Psoas muscle (tissue), 8 donors: ENCODE results near the gene CDC42EP3. TPM values are rescaled to one million over a fixed set of nuclear protein-coding genes. Genes with fewer than 3 reads are reported as not detected.
A peak's percentile ranks its signal among the peaks of the same experiment; 100 is the strongest.

ENCODE experiments used
- ATAC-seq, 4 donors: fragments of 200-7000 bp; cut with Tn5 transposase; one replicate each; pipeline ENCODE4 v1.9.1; 2020; ENCODE audit warnings: moderate library complexity in 3 of 4, mild to moderate bottlenecking in 2 of 4
- DNase-seq, 2 donors: peaks; one replicate each; pipeline ENCODE4 v3.0.0-alpha.2; 2020
- H3K27ac ChIP-seq: fragments of 200-600 bp; one replicate; pipeline ENCODE4 v1.8.0; 2022
- H3K27me3 ChIP-seq, 3 donors: fragments of 200-600 bp in 1 of 3; one replicate each; pipeline versions ENCODE4 v1.6.1 to v1.8.0; 2013 to 2022; ENCODE audit warnings: low read length in 2 of 3, mild to moderate bottlenecking in 2 of 3, moderate library complexity in 1 of 3; ENCODE audit not compliant: insufficient read depth in 3 of 3
- H3K36me3 ChIP-seq, 2 donors: fragments of 200-600 bp in 1 of 2; one replicate each; pipeline versions ENCODE4 v1.6.1 to v1.8.0; 2013 to 2022; ENCODE audit warnings: low read depth in 1 of 2, mild to moderate bottlenecking in 1 of 2, moderate library complexity in 1 of 2; ENCODE audit not compliant: insufficient read depth in 1 of 2
- H3K4me1 ChIP-seq: fragments of 200-600 bp; one replicate; pipeline ENCODE4 v1.8.0; 2022
- H3K4me3 ChIP-seq: fragments of 200-600 bp; one replicate; pipeline ENCODE4 v1.8.0; 2022; ENCODE audit warnings: mild to moderate bottlenecking
- H3K9me3 ChIP-seq: fragments of 200-600 bp; one replicate; pipeline ENCODE4 v1.8.0; 2022
- CTCF ChIP-seq: fragments of 200-600 bp; IDR thresholded peaks from one replicate; pipeline ENCODE4 v1.8.0; 2022; ENCODE audit warnings: antibody characterized with exemption
- WGBS, 3 donors: extraction: QIAGEN DNeasy Blood & Tissue Kit; methylation state at CpG; one replicate each; pipeline versions ENCODE4 v1.1.6 to v1.1.7; 2013; 5-methylcytosine and 5-hydroxymethylcytosine counted together
- intact Hi-C, 2 donors: fragments of 100-400 bp; cut with DNase I; formaldehyde crosslinking; loops; one replicate each; pipeline versions ENCODE4 v1.11.0 to v1.14.2; 2022
- polyA plus RNA-seq, 3 donors: library from polyadenylated mRNA; stranded (reverse); fragments of 200-250 nt; gene quantifications; one replicate each; pipeline ENCODE4 v1.2.3, GENCODE V29; 2013
- total RNA-seq, 4 donors: library from RNA; stranded (reverse); fragmentation: NEBNext Ultra II Directional in 2 of 4; extraction: Animal tissue kit (Norgen Biotek cat#: 25700) in 2 of 4; gene quantifications; one replicate each; pipeline versions ENCODE4 v1.2.1 to v1.2.4, GENCODE V29; 2021 to 2023
- donor health status: healthy with polysubstance abuse.
- donor health status: DM: no; HTN: no; CAD: no; lungs with moderate emphysema.
- donor health status: Bipolar disorder and iron deficiency.
- donor health status: healthy.
- donor health status: DM: yes; HTN: yes; CAD: no.
- donor health status: DM: no; HTN: no; CAD: no.
- donor health status: DM: no; HTN: no; CAD: no.
- donor health status: DM: yes; HTN: yes; CAD: no.

CDC42EP3 gene
- total and polyA plus RNA-seq, 7 donors = 8.8 to 174 (median 50.9) TPM

GRCh38 chr2:37672870-37673184 lies 1.4 kb upstream of the CDC42EP3 start:
- DNase-seq (no peak), ATAC-seq (no peak)
- no peaks in the 10 kb centered on the region for H3K27me3 ChIP-seq
- peaks cover 17% of the 10 kb centered on the region for H3K4me1 ChIP-seq
- intact Hi-C loops = loop anchor here (2.0 to 5.0 kb wide), 6 partner anchors 86 to 261 kb away; no protein-coding TSS in a partner anchor
- peak overlapping the region; percentile 100 for H3K27ac ChIP-seq
- peak overlapping the region; percentile 98 for H3K4me3 ChIP-seq
- WGBS, 3 donors = 7 to 14% (median 8%) methylated on average over 7 of the region's 7 CpGs
- H3K9me3 ChIP-seq = no peaks in the 10 kb centered on the region
- no peak for TF ChIP-seq CTCF
- H3K36me3 ChIP-seq = peaks cover 0 to 18% of the 10 kb centered on the region in 2 donors

DNA sequence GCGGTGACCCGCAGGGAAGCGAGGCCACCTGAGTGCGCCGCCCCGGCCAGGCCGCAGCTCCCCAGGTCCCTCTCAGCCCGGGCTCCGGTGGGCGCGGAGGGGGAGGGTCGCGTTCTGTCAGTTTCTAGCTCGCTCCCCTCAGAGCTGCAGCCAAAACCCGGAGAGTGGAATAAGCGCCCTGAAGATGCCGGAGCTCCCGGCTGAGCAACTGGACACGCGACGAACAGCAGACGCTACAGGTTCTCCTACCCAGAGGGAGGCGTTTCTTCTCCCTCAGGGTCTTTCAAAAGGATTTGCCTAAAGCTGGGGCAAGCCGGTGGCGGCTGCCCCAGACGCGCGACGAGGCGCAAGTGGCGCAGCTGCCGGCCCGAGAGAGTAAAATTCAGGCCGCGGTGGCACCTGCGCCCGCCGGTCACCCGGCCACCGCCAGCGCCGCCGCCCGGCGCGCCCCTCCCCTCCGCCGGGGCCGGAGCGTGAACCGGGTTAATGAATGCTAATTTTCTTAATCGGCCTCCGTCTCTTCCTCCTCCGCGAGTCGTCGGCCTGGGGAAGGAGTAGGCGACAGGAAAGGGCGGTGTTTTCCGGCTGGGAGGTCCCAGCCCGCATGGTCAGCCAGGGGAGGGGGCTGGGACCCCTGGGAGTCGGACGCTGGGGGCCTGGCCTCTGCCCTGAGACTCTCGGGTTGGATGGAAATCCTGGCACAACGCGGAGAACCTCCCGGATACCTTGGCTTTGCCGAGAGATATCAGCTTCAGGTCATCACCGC lies 845 bp upstream of the CDC42EP3 start:
- Histone ChIP-seq H3K4me3 (peak overlapping the region; percentile 98), H3K36me3 (peaks cover 0 to 23% of the 10 kb centered on the region in 2 donors), H3K27me3 (no peaks in the 10 kb centered on the region), H3K4me1 (peaks cover 23% of the 10 kb centered on the region), H3K27ac (peak overlapping the region; percentile 100), H3K9me3 (no peaks in the 10 kb centered on the region)
- intact Hi-C loops = loop anchor here (2.0 to 5.0 kb wide), 6 partner anchors 85 to 260 kb away; no protein-coding TSS in a partner anchor
- ATAC-seq = peak; percentile 77 to 88 (median 82)
- peak; percentile 78 to 89 for DNase-seq
- TF ChIP-seq CTCF = no peak
- 0 to 1% (median 0%) methylated on average over 62 to 69 of the region's 69 CpGs for WGBS, 3 donors

DNA sequence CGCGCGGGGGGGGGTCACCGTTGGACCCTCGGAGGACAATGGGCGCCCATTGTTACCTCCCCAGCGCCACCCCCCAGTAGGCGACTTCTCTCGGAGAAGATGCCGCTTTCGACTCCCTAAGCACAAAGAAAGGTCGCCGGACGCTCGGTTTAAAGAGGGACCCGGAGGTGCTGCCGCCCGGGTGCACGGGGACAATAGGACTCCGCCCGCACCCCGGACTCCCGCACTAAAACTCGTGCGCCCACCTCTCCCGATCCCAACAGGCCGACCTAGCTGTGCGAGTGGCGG lies 318 bp upstream of the CDC42EP3 start:
- peaks cover 0 to 29% of the 10 kb centered on the region in 2 donors for H3K36me3 ChIP-seq
- ATAC-seq (no peak), DNase-seq (no peak)
- no peaks in the 10 kb centered on the region for H3K9me3 ChIP-seq
- WGBS, 3 donors = 0 to 1% (median 0%) methylated on average over 18 to 29 of the region's 29 CpGs
- H3K4me1 ChIP-seq = peaks cover 28% of the 10 kb centered on the region
- intact Hi-C loops = loop anchor here (2.0 to 5.0 kb wide), 7 partner anchors 17 to 259 kb away; no protein-coding TSS in a partner anchor
- H3K27ac ChIP-seq = peak overlapping the region; percentile 100
- no peak for TF ChIP-seq CTCF
- H3K4me3 ChIP-seq = peak overlapping the region; percentile 98
- no peaks in the 10 kb centered on the region for H3K27me3 ChIP-seq

- DNase-seq = no peak
- H3K36me3 ChIP-seq = peaks cover 0 to 30% of the 10 kb centered on the region in 2 donors
- peak overlapping the region; percentile 98 for H3K4me3 ChIP-seq
- no peak for ATAC-seq
- intact Hi-C loops = loop anchor here (2.0 to 5.0 kb wide), 5 partner anchors 16 to 258 kb away; no protein-coding TSS in a partner anchor
- H3K4me1 ChIP-seq = peaks cover 41% of the 10 kb centered on the region
- H3K27ac ChIP-seq = peak overlapping the region; percentile 100
- no peaks in the 10 kb centered on the region for H3K9me3 ChIP-seq
- TF ChIP-seq CTCF = no peak
- 6 to 12% (median 8%) methylated on average over 11 of the region's 11 CpGs for WGBS, 3 donors
- no peaks in the 10 kb centered on the region for H3K27me3 ChIP-seq
Observed at GRCh38 chr2:37670378-37671008, 949 bp downstream of the CDC42EP3 start.
